ENCODE data around the gene PXYLP1.

GRCh38 chr3:141311170-141311495 is 79.5 kb downstream of the PXYLP1 start:
- TF ChIP-seq CTCF (conservative IDR thresholded peaks at IDR 0.05; ENCODE audit: low read depth, low read length) (no peak), EZH2 (IDR thresholded peaks at IDR 0.05; ENCODE audit: low read length, unreplicated experiment) (no peak), EZH2phosphoT487 (IDR thresholded peaks at IDR 0.05; ENCODE audit: borderline replicate concordance, low read length) (no peak)
